ENCODE measurements around the gene PTPA.
"Not testable (repeated sequence)": the region's sequence is repeated elsewhere in the genome, so short reads cannot be mapped to it uniquely, and the experiment has no call there.

Gene PTPA

DNA sequence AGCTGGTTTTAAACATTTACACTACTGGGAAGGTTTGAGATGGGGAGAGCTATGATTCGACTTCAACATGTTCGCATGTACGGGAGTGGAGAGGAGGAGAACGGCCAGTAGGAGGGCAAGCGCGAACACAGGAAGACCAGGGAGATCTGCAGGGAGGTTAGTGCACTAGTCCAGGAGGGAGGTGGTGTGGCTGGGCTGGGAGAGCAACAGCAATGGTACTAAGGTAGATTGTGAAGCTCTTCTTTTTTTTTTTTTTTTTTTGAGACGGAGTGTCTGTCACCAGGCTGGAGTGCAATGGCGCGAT, 50.3 kb downstream of the PTPA start:
- no peak for DNase-seq

DNA sequence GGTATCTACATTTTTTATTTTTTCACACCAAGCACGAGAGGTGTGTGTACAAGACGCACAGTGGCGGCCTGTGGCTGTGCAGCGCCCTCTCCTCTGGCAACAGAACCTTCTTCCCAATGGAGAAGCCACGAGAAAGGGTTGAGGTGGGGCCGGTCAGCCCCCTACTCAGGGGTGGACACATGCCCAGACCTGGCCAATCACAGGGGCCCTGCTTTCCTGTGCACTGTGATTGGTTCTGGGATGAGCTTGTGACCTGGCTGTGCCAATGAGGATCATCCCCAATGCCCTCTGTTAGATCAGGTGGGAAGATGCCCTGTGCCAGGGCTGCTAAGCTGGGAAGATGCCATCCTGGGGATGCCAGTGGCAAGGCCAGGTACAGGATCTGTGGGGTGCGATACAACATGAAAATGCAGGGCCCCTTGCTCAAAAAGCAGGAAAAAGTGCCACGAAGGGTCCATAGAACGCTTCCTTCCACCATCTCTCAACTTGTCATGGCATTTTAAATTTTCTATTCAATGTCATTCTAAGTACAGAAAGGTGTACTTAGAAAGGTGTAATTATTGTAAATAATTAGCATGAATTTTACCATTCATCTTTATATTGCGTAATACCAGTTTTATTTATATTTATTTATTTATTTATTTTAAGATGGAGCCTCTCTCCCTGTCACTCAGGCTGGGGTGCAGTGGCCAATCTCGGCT, 51.4 kb downstream of the PTPA start:
- no peak for DNase-seq

DNA sequence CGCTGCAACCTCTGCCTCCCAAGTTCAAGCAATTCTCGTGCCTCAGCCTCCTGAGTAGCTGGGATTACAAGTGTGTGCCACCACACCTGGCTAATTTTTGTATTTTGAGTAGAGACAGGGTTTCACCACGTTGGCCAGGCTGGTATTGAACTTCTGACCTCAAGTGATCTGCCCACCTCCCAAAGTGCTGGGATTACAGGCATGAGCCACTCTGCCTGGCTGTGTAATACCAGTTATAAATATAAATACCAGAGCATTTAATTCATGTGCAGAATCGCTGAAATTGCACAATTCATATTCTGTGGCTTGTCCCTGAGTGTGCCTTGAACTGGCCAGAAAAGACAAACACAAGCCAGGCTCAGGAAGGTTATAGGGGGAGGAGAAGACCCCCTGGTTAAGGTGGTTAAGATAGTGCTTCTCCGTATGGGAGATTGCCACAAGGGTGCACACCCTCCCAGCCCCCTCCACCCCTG, 52.0 kb downstream of the PTPA start:
- not testable (repeated sequence) for DNase-seq

GRCh38 chr9:129163753-129164152, 52.5 kb downstream of the PTPA start:
- no peak for DNase-seq

DNA sequence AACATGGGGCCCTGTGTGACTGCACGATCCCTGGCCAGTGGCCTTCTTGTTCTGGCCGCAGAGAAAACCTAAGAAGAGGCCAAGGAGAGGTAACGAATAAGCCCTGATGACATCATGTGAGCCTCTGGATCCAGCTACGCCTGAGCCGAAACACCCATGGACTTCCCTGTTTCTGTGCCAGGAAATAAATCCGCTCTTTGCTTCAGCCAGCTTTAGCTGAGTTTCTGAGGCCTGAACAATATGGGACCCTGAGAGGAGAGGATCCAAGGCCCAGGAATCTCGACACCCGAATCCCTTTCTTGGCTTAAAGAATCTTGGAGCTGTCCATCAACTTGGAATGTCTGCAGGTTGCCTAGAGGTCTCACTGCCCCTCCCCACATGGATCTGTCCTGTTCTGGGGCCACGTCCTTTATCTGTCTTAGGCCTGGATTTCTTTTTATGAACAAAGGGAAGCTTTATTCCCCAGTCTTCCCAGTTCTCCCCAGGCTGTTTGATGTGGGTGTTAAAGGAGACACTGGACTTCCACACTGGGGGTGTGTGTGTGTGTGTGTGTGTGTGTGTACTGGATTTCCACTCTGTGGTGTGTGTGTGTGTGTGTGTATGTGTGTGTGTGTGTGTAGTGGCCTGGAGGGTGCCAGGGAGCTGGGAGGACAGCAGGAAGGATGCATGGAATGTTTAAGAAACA, 53.2 kb downstream of the PTPA start:
- no peak for DNase-seq

- no peak for DNase-seq
Measured at GRCh38 chr9:129165198-129165597, 54.0 kb downstream of the PTPA start.

- DNase-seq = peak; percentile 23
Measured at GRCh38 chr9:129166623-129167557, 55.7 kb downstream of the PTPA start.

GRCh38 chr9:129170229-129170628, 59.0 kb downstream of the PTPA start:
- no peak for DNase-seq

- DNase-seq = no peak
Measured at GRCh38 chr9:129171993-129172751, 61.0 kb downstream of the PTPA start.

DNA sequence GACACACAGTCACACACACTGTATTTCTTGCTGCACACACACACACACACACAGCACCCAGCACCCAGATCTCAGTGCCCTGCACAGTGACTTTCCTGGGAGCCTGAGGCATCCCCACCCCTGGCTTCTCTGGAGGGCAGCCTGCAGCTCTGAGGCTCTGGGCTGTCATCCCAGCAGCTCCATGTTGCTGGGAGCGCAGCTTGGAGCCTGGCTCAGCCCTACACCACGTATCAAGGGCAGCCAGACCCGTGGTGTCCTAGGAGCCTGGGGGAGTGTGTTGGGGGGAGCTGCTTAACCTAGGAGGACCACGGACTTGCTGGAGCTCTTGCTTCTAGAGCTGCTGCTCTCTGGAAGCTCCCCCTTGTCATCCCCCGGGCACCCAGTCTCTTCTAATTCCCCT, 61.6 kb downstream of the PTPA start:
- no peak for DNase-seq

GRCh38 chr9:129173296-129174101, 62.3 kb downstream of the PTPA start:
- DNase-seq = no peak

- peak; percentile 80 for DNase-seq
Measured at GRCh38 chr9:129174102-129174723, 63.0 kb downstream of the PTPA start.

DNA sequence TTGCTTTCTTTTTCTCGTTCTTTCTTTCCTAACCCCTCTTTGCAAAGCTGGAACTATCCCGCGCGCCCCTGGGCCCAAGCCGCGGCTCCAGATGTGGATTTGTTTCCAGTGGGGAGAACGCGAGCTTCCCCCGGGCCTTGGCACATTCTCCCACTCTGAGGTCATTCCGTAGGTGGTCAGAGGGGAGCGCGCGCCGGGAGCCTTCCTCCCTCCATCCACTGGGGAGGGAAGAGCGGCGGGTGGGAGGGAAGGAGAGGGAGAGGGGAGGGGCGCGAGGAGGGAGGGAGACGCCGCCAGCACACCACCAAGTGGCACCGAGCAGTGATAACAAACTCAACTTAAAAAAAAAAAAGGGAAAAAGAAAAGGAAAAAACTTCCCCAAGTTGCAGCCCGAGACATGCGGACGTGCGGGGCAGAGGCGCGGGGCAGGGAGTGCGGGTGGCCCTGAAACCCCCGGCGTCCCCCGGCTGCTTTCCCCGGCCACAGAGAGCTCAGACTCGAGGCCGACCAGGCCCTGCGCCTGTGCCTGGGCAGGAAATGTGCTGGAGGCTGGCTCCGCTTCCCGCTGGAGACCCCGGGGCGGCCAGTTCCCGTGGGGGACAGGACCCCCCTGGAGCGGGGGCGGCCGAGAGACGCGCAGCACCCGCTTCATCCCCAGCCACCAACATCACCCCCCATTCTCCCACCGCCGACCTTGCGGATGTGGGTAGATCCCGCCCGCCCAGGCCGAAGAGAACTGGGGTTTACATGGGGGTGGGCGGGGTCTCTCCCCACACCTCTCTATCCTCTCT, 63.7 kb downstream of the PTPA start:
- peak; percentile 16 for DNase-seq

- no peak for DNase-seq
Measured at GRCh38 chr9:129175515-129175824, 64.3 kb downstream of the PTPA start.

DNA sequence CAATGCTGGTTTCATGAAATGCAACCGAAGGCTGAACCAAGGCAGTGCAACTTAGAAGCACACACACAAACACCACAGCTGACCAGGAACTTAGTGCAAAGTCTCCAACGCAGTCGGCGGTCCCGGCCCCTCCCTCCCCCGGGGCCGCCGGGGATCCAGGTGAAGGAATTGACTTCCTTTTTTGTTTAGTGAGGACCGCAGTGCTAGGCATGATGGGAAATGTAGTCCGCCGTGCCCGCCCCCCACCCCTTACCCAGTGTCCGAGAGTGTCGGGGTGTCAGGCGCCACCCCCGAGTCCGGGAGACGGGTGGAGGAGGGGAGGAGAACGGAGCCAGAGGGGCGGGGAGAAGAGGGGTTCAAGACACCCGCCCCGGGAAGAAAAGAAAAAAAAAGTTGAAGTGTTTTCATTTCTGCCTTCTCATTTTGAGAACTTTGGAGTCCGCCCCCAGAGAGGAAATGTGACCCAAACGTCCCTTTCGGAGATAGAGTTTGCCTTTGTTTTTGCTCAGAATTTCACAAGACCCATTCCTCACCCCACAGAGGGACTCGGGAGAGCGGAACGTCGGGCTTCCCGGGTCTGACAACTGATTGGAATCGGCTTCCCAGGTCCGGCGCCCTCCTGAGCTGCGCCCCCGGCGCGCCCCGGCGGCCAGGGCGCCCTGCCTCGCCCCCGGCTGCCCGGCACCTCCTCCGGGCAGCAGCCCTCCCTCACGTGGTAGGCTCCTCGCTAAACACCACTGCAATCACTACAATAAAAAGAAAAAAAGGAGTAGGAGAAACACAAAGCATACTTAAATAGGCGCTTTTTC, 64.8 kb downstream of the PTPA start:
- DNase-seq = peak; percentile 27

- DNase-seq = peak; percentile 6
Measured at GRCh38 chr9:129176701-129177442, 65.7 kb downstream of the PTPA start.

- DNase-seq = no peak
Measured at GRCh38 chr9:129177443-129177790, 66.2 kb downstream of the PTPA start.

GRCh38 chr9:129177791-129178567, 66.8 kb downstream of the PTPA start, which contains the start of gene IER5L:
TSS of gene IER5L (minus strand) at chr9:129178261. CDS start at chr9:129178052, 209 bp downstream.
- DNase-seq = peak; percentile 92

All from stimulated activated CD4-positive, alpha-beta T cell treated with anti-CD3 and anti-CD28 coated beads, Interleukin-4, amount 100 ng/mL, for 1 hour (primary cell).